ENCODE results near the gene OSGIN1.

GRCh38 chr16:83932304-83932703 lies 20.7 kb upstream of the OSGIN1 start:
- TF ChIP-seq CTCF (IDR thresholded peaks at IDR 0.05; ENCODE audit: low read depth, low read length) (no peak), EZH2phosphoT487 (IDR thresholded peaks at IDR 0.05; ENCODE audit: low read depth) (no peak)
